ENCODE data around the gene NGEF.

- TF ChIP-seq NFYB (IDR thresholded peaks at IDR 0.05; ENCODE audit: insufficient read depth, low read depth, low read length), result no peak
- TF ChIP-seq PKNOX1 (IDR thresholded peaks at IDR 0.05), result no peak
- TF ChIP-seq CTCF (IDR thresholded peaks at IDR 0.05 in 2 of 3, conservative IDR thresholded peaks at IDR 0.05 in 1 of 3; ENCODE audit: control insufficient read depth in 2 of 3, extremely low read depth in 1 of 3, insufficient read depth in 1 of 3, low read depth in 3 of 3, low read length in 3 of 3), result no peak
- TF ChIP-seq JUND (IDR thresholded peaks at IDR 0.05; ENCODE audit: low read depth, low read length), result no peak
- TF ChIP-seq EZH2 (IDR thresholded peaks at IDR 0.05; ENCODE audit: borderline replicate concordance, control insufficient read depth, low read depth, low read length), result no peak
- no peak for TF ChIP-seq YY1 (IDR thresholded peaks at IDR 0.05; ENCODE audit: low read depth, low read length)
- TF ChIP-seq CREM (IDR thresholded peaks at IDR 0.05; ENCODE audit: low read depth), result no peak
- no peak for TF ChIP-seq POLR2AphosphoS5 (IDR thresholded peaks at IDR 0.05; ENCODE audit: low read length)
Measured at GRCh38 chr2:232984451-232985207, 28.4 kb downstream of the NGEF start.
